NOMO-1 treated with dmso at 0.1 percent for 144 hours (cell line): Measurements from ENCODE around the gene AGPS.
"Not testable (repeated sequence)": the region's sequence is repeated elsewhere in the genome, so short reads cannot be mapped to it uniquely, and the experiment has no call there.

Source experiments
- DNase-seq: peaks from one replicate; lab custom pipeline; 2025; ENCODE audit not compliant: unreplicated experiment; lab: John Stamatoyannopoulos, UW

Gene AGPS

GRCh38 chr2:177467646-177468045 lies 75.1 kb downstream of the AGPS start:
- DNase-seq: no peak

GRCh38 chr2:177471990-177472389 lies 79.4 kb downstream of the AGPS start:
- DNase-seq: no peak

GRCh38 chr2:177474301-177474700 lies 81.7 kb downstream of the AGPS start:
- no peak for DNase-seq

DNA sequence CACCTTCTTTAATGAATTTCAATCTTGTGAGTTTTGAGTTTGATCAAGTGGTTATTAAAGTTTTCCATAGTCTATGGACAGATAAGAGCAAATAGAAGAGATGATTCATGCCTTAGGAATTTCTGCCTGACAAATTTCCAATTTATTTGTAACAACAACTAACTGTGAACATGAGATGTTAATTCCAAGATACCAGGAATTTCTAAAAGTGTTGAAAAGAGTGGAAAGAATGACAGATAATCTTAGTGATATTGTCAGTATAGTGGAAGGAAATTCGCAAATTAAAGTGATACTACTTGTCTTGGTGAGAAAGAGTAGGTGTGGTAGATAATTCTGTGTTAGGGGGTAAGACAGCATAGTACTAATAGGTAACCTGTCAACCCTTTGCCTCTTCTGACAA lies 82.4 kb downstream of the AGPS start:
- DNase-seq: no peak

DNA sequence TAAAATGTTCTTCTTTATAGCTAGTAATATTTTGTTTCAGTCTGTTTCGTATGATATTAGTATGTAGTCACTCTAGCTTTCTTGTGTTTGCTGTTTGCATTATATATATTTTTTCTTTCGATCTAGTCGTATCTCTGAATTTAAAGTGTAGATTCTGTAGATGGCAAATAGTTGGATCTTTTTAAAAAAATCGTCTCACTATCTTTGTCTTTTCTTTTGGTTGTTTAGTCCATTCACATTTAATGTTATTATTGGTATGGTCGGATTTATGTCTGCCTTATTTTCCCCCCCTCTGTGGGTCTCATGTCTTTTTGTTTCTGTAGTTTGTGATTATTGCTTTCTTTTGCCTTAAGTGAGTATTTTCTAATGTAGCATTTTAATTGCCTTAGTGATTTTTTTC lies 84.3 kb downstream of the AGPS start:
- DNase-seq: no peak

DNA sequence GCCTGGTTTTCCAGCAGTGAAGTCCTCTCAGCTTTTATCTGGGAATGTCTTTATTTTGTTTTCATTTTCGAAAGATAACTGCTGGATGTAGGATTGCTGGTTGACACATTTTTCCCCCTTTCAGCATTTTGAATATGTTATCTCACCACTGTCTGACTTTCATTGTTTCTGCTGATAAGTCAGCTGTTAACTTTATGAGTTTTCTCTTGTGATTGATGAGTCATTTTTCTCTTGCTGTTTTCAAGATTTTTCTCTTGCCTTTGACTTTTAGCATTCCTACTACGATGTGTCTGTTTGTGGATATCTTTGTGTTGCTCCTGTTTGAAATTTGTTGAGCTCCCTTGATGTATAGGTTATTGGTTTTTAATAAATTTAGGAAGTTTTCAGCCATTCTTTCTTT lies 85.5 kb downstream of the AGPS start:
- DNase-seq: no peak

- DNase-seq: no peak
Observed at GRCh38 chr2:177478907-177479306, 86.3 kb downstream of the AGPS start.

DNA sequence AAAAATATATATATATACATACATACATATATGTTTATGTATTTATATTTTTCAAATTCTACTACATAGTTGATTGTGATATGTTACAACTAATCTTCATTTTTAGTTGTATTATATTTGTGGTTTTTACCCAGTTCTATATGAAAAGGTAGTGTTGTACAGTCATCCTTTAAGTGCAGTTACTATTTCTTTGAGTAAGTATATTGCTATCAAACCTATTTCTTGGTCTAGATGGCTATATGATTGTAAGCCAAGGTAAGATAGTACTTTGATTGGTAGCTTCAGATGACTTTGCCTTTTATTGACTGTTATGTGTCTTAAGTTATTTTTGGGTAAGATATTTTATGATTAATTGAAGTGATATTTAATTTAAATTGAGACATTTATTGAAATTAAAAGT lies 89.6 kb downstream of the AGPS start:
- no peak for DNase-seq

DNA sequence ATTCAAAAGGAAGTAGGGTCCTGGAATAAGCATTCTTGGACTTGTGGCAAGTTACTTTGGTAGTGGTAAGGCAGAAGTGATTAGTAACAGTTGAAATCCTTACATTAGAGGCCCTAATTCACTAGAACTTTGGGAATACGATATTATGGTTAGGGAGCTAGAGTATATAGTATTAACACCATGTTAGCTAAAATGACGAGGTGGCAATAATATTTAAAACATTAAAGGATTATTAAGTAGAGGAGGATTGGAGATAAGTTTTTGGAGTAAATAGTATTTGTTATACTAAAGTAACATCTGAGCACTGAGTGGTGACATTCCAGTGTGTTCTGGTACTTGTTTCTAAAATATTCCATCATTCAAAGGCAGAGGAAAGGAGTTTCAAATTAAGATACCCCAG lies 91.0 kb downstream of the AGPS start:
- DNase-seq: no peak

DNA sequence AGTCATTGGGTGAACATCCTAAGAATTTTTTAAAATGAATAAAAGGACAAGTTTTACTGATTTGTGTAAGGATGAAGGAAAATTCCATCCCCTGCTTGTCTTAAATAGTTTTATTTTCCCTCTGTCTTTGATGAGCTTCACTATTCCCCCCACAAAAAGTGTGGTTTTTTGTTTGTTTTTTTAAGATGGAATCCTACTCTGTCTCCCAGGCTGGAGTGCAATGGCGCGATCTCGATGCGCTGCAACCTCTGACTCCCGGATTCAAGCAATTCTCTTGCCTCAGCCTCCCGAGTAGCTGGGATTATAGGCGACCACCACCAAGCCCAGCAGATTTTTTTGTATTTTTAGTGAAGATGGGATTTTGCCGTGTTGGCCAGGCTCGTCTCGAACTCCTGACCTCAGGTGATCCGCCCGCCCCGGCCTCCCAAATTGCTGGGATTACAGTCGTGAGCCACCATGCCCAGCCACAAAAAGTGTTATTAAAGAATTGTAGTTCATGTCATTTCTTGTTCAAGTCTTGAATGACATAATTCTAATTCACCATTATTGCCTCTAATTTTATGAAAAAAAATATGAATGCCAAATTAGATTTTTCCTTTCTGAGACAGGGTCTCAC lies 91.7 kb downstream of the AGPS start:
- DNase-seq: no peak

- DNase-seq: not testable (repeated sequence)
Observed at GRCh38 chr2:177485657-177486056, 93.1 kb downstream of the AGPS start.

GRCh38 chr2:177489719-177490301 lies 97.2 kb downstream of the AGPS start:
- DNase-seq: no peak

- DNase-seq: no peak
Observed at GRCh38 chr2:177495945-177496344, 103.4 kb downstream of the AGPS start.

DNA sequence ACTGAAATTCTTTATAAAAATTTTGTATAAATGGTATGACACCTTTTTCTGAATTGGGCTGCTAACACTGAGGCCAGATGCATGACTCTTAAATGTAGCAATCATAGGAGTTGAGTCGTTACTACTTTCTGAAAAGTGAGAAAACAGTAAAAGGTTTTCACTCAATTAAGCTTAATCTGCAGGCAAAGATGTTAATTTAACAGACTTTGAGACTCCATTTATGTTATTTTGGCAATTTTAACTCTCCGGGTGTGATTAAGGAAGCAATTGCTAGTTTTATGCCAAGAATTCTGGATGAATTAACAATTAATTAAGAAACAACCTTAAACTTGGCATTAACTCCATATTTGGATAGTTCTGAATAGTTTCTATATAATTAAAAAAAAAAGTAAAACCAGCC lies 104.3 kb downstream of the AGPS start:
- DNase-seq: no peak

GRCh38 chr2:177501186-177501585 lies 108.6 kb downstream of the AGPS start:
- DNase-seq: no peak

DNA sequence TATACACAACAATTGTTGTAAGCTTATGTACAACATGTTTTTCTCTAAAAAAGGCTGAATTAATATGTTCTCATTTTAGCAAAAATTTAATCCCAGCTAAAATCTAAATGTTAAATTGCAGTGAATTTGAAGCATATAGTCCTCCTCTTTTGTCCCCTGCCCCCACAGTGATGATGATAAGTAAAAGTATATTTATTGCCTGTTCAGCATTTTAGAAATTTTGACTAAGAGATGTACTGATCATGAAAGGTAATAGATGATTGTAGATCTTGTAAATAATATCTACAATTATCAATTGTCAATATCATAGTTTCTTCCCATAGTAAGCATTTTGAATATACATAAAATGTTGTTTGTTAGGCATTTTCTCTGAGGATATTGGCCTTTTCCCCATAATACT lies 113.9 kb downstream of the AGPS start:
- no peak for DNase-seq

DNA sequence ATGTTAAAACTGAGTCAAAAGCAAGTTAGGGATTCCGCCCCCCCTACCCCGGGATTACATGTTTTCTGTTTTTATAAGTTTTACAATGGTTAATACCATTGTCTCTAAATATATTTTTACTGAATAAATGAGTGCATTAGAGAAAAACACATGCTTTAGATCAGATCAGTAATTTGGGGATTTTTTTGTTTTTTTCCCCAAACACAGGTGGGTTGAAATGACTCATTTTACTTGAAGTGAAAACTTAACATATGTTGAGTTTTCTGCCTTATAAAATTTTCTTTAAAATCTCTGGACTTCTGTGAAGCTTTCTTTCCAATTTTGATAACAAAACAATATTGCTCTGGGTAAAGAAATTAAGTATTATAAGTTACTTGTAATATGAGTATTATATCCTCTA lies 114.4 kb downstream of the AGPS start:
- DNase-seq: no peak

DNA sequence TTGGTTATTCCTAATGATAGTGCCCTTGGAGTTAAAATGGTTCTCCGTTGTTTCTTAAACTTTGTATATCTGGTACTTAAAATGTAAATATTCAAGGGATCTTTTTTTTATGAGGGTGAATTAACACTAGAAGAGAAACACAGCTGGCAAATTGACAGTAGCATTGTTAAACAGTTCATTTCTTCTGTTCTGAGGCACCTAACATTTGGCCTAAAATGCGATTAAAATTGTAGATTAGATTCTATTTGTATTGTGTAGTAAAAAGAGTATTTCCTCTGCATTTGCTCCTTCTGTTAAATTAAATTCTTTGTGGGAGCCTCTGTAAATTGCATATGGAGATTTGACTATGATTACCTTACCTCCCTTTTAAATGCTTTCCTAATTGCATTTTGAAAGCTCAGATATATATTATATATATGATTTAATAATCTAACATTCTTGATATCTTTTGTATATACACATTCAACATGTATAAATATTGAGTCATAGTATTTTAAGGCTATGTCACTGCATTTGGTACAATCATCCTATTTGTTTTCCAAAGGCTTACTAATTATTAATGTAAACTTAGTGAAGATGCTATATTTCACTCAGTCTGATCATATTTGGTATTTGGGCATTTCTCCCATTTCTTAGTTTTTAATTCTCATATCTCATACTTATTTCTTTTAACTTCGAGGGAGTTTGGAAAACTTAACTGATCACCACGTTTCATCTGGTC lies 124.4 kb downstream of the AGPS start:
- DNase-seq: no peak

DNA sequence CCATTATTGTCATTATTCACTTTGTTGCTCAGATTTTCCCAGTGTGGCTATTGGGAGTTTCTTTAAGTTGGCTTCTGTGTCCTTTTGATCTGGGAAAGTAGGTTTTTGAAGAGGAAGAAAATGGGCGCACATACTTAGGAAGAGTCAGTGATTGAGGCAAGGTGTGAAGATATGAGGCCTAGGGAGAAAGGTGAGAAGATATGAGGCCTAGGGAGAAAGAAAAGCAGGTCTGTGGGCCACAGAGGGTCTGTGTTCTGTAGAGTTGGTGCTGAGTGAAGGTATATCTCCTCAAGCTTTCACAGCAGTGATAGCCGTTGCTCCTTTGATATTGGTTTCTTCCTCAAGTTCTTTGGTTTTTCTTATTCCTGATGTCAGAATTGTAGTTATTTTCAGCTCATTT lies 126.2 kb downstream of the AGPS start:
- DNase-seq: no peak

DNA sequence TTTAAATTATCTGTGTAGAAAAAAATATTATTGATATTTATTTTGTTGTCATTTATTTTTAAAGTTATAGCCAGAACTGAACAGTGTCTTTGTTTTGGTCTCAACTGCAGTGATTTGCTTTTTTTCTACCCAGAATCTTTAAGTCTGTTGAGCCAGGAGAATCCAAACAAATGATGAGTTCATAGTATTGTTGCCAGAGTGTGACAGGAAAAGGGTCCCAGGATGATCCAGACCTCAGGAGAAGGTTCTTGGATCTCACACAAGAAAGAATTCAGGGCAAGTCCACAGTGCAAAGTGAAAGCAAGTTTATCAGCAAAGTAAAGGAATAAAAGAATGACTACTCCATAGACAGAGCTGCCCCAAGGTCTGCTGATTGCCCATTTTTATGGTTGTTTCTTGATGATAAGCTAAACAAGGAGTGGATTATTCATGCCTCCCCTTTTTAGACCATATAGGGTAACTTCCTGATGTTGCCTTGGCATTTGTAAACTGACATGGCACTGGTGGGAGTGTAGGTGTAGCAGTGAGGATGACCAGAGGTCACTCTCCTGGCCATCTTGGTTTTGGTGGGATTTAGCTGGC lies 127.1 kb downstream of the AGPS start:
- DNase-seq: no peak

GRCh38 chr2:177520324-177520723 lies 127.8 kb downstream of the AGPS start:
- DNase-seq: no peak

GRCh38 chr2:177523781-177524180 lies 131.2 kb downstream of the AGPS start:
- no peak for DNase-seq
